ENCODE data around the gene NALCN.
A peak's percentile ranks its signal among the peaks of the same experiment; 100 is the strongest.

The NALCN gene

GRCh38 chr13:101298517-101298916 is 117.8 kb downstream of the NALCN start:
- Mint-ChIP-seq H3K4me3 (no peak overlapping the region), H3K9me3 (peaks cover 5% of the 10 kb centered on the region), H3K4me1 (ENCODE audit: low read depth) (no peaks in the 10 kb centered on the region), H3K27me3 (no peaks in the 10 kb centered on the region), H3K36me3 (ENCODE audit: low read depth) (no peaks in the 10 kb centered on the region), H3K27ac (no peak overlapping the region)

DNA sequence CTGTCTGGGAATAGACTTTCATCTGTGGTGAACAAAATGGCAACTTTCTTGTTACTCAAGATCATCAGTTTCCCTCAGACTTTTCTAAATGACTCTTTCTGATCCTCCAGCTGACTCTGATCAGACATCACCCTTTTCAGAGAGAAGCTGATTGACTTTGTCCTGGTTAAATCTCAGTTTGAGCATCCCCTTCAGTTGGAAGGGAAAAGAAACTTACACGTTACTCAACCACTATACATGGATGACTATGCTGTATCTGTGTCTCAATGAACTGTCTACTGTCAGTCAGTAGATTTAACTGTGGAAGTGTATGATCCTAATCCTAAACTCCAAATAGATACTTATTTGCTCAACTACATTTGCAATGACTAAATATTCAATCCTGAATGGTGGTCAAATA is 118.5 kb downstream of the NALCN start:
- H3K27me3 Mint-ChIP-seq: no peaks in the 10 kb centered on the region
- H3K36me3 Mint-ChIP-seq (ENCODE audit: low read depth): no peaks in the 10 kb centered on the region
- no peak overlapping the region for H3K4me3 Mint-ChIP-seq
- no peak overlapping the region for H3K27ac Mint-ChIP-seq
- no peaks in the 10 kb centered on the region for H3K4me1 Mint-ChIP-seq (ENCODE audit: low read depth)
- peaks cover 5% of the 10 kb centered on the region for H3K9me3 Mint-ChIP-seq

DNA sequence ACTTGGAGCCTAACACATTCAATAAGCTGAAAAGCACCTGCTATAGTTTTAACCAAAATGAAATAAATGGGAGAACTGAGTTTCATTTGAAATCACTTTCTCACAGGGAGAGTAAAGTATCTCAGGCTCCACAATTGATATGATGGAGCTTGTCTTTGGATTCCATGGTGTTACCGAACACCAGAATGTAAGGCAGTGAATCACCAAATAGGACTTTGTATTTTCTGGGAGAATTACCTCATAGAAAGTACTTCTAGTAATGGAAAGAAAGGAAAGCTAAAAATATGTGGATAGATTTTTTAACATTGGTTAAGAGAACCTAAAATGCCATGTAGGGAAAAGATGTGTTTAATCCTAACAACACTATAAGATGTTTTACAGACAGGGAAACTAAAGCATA is 123.6 kb downstream of the NALCN start:
- Mint-ChIP-seq H3K36me3 (ENCODE audit: low read depth) (no peaks in the 10 kb centered on the region), H3K27ac (no peak overlapping the region), H3K4me1 (ENCODE audit: low read depth) (no peaks in the 10 kb centered on the region), H3K27me3 (no peaks in the 10 kb centered on the region), H3K4me3 (no peak overlapping the region), H3K9me3 (peaks cover 5% of the 10 kb centered on the region)

DNA sequence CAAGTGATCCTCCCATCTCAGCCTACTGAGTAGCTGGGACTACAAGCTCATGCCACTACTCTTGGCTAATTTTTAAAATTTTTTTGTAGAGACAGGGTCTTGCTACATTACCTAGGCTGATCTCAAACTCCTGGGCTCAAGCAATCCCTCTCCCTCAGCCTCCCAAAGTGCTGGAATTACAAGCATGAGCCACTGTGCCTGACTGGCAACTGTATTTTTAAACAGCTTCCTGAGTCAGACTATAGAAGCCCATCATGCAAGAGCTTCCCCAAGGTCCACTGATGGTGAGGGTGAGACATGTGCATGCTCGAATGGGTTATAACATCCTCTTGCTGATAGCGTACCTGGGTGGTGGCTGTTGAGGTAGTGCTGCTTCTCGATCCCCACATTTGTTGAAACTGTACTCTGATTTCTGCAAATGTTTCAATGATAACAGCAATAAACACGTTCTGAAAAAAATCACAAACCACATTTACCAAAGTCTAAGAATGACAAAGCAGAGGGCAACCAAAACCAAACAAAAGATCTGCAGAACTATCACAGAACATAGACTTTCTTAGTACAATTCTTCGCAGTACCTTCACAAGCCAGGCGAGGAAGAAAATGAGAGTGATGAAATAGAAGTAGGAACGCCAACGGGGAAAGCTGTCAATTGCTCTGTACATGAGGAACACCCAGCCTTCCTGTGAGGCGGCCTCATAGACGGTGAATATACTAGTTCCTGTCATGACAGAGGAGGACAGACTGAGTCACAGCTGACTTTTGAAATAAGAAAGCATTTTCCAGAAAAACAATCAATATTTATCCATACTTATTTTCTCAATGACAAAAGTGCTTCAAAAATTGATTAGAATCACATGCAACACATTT is 124.4 kb downstream of the NALCN start:
- Mint-ChIP-seq H3K4me1 (ENCODE audit: low read depth) (no peaks in the 10 kb centered on the region), H3K36me3 (ENCODE audit: low read depth) (no peaks in the 10 kb centered on the region), H3K27ac (no peak overlapping the region), H3K4me3 (no peak overlapping the region), H3K27me3 (no peaks in the 10 kb centered on the region), H3K9me3 (peaks cover 5% of the 10 kb centered on the region)

GRCh38 chr13:101291206-101291605 is 125.1 kb downstream of the NALCN start:
- H3K9me3 Mint-ChIP-seq: peaks cover 5% of the 10 kb centered on the region
- no peak overlapping the region for H3K4me3 Mint-ChIP-seq
- H3K27ac Mint-ChIP-seq: no peak overlapping the region
- H3K27me3 Mint-ChIP-seq: no peaks in the 10 kb centered on the region
- no peaks in the 10 kb centered on the region for H3K36me3 Mint-ChIP-seq (ENCODE audit: low read depth)
- no peaks in the 10 kb centered on the region for H3K4me1 Mint-ChIP-seq (ENCODE audit: low read depth)

DNA sequence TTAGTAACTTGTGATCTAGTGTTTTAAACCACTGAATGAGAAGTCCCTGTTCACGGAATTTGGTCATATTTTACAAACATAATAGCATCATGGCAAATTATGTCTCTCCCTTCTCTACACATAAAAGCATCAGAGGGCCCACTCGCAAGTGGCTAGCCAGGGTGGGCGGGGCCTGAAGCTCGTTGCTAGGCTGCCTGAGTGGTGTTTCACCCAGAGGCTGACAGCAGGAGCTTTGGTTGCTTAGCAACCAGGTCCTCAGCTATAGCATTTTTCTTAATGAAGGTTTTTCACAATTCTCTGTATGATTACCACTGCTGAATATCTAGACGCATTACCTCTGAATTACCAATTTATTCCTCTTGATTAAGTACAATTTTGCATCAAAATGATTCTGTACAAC is 126.5 kb downstream of the NALCN start:
- no peaks in the 10 kb centered on the region for H3K9me3 Mint-ChIP-seq
- H3K36me3 Mint-ChIP-seq (ENCODE audit: low read depth): no peaks in the 10 kb centered on the region
- H3K4me1 Mint-ChIP-seq (ENCODE audit: low read depth): no peaks in the 10 kb centered on the region
- no peak overlapping the region for H3K4me3 Mint-ChIP-seq
- peaks cover 3% of the 10 kb centered on the region for H3K27me3 Mint-ChIP-seq
- H3K27ac Mint-ChIP-seq: no peak overlapping the region

- Mint-ChIP-seq H3K4me3 (no peak overlapping the region), H3K27ac (no peak overlapping the region), H3K27me3 (peaks cover 3% of the 10 kb centered on the region), H3K4me1 (ENCODE audit: low read depth) (no peaks in the 10 kb centered on the region), H3K36me3 (ENCODE audit: low read depth) (no peaks in the 10 kb centered on the region), H3K9me3 (peaks cover 5% of the 10 kb centered on the region)
Observed at GRCh38 chr13:101283782-101284181, 132.5 kb downstream of the NALCN start.

DNA sequence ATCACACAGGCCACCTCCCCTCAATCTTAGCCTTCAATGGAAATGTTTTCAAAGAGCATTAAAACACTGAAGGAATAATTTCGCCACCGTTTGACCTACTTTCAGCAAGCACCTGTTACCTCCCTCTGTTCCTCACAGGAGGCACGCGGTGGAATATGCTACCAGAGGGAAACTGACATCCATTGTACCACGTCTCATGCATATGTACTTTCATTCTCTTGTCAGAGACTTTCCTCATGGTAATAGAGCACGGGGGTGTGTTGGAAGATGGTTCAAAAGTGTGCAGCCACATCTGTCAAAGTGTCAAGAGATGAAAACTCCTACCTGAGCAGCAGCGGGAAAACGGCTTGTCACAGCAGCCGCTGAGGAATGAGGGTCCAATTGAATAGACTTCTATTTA is 143.4 kb downstream of the NALCN start:
- Mint-ChIP-seq H3K27me3 (no peaks in the 10 kb centered on the region), H3K4me1 (ENCODE audit: low read depth) (no peaks in the 10 kb centered on the region), H3K9me3 (no peaks in the 10 kb centered on the region), H3K36me3 (ENCODE audit: low read depth) (no peaks in the 10 kb centered on the region), H3K27ac (no peak overlapping the region), H3K4me3 (no peak overlapping the region)

- no peaks in the 10 kb centered on the region for H3K27me3 Mint-ChIP-seq
- H3K27ac Mint-ChIP-seq: no peak overlapping the region
- H3K9me3 Mint-ChIP-seq: no peaks in the 10 kb centered on the region
- H3K4me1 Mint-ChIP-seq (ENCODE audit: low read depth): no peaks in the 10 kb centered on the region
- H3K4me3 Mint-ChIP-seq: no peak overlapping the region
- H3K36me3 Mint-ChIP-seq (ENCODE audit: low read depth): no peaks in the 10 kb centered on the region
Observed at GRCh38 chr13:101271681-101272245, 144.5 kb downstream of the NALCN start.

DNA sequence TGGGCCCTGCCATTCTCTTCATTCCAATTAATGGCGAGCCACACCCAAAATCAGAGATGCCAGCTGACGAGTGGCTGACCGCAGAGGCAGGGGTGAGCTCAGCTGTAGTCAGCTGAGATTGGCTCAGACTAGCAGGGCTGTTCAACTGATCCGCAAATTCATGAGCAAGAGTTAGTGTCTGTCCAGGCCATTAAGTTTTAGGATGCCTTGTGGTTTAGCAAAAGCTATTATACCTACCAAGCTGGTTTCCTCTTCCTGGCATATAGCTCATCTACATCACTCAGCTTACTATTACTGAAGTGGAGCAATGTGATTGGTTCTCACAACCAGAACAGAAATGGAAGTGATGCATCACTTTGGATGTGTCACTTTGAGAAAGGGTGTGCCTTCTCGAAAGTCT is 148.7 kb downstream of the NALCN start:
- Mint-ChIP-seq H3K9me3 (no peaks in the 10 kb centered on the region), H3K4me1 (ENCODE audit: low read depth) (no peaks in the 10 kb centered on the region), H3K27ac (no peak overlapping the region), H3K36me3 (ENCODE audit: low read depth) (no peaks in the 10 kb centered on the region), H3K27me3 (no peaks in the 10 kb centered on the region), H3K4me3 (no peak overlapping the region)

DNA sequence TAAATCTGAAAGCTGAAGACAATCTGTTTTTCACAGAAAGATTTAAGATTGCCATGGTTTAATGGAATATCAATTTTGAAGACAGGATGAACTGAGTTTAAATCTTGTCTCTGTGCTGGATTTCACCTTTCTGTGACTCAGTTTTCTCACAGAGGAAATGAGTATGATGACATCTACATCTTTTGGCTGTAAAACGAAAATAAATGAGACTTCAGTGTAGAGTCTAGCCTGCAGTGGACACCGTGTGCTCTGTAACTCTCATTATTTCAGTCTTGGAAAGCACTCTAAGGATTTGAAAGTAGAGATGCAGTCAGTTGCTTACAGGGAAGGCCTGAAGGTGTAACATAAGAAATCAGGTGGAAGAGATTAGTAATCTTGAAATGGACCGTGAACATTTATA is 150.4 kb downstream of the NALCN start:
- no peaks in the 10 kb centered on the region for H3K27me3 Mint-ChIP-seq

DNA sequence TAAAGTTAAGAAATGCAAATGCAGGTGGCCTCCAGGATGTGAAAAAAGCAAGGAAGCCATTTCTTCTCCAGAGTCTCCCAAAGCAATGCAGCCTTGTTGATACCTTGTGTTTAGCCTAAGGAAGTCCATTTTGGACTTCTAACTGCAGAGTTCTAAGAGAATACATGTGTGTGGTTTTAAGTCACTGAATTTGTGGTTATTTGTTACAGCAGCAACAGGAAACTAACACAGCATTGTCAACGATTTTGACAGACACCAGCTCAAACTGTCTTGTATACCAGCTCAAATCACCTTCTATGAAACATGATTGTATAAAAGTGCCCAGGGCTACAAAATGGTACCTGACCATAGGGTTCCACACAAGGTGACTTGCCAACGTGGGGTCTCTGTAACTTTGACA is 151.4 kb downstream of the NALCN start:
- H3K9me3 Mint-ChIP-seq: no peaks in the 10 kb centered on the region
- H3K27me3 Mint-ChIP-seq: no peaks in the 10 kb centered on the region
- H3K27ac Mint-ChIP-seq: no peak overlapping the region
- H3K36me3 Mint-ChIP-seq (ENCODE audit: low read depth): no peaks in the 10 kb centered on the region
- no peaks in the 10 kb centered on the region for H3K4me1 Mint-ChIP-seq (ENCODE audit: low read depth)
- H3K4me3 Mint-ChIP-seq: no peak overlapping the region

More for the DNA sequence above, 150.4 kb downstream of the NALCN start:
- H3K4me1 Mint-ChIP-seq (ENCODE audit: low read depth): no peaks in the 10 kb centered on the region
- H3K9me3 Mint-ChIP-seq: no peaks in the 10 kb centered on the region
- no peak overlapping the region for H3K4me3 Mint-ChIP-seq
- no peak overlapping the region for H3K27ac Mint-ChIP-seq
- no peaks in the 10 kb centered on the region for H3K36me3 Mint-ChIP-seq (ENCODE audit: low read depth)

DNA sequence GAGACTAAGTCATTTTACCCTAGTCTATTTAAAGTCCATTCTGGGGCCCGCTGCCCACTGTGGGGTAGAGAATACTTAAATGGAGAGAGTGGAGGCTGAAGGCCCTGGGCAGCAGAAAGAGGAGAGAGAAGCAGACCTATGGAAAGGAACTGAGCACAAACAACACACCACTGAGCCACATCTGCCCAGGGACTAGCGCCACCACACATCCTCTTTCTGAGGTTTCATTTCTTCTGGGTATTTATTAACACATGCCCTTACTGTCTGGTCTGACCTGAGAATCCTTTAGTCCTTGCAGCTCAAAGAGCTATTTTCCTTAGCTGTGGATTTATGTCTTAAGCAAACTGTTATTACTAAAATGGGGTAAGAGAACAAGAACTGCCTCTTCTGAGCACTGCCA is 154.0 kb downstream of the NALCN start:
- Mint-ChIP-seq H3K27me3 (no peaks in the 10 kb centered on the region), H3K4me3 (no peak overlapping the region), H3K27ac (no peak overlapping the region), H3K4me1 (ENCODE audit: low read depth) (peaks cover 7% of the 10 kb centered on the region), H3K9me3 (no peaks in the 10 kb centered on the region), H3K36me3 (ENCODE audit: low read depth) (no peaks in the 10 kb centered on the region)

GRCh38 chr13:101258509-101258908 is 157.8 kb downstream of the NALCN start:
- Mint-ChIP-seq H3K27ac (peak overlapping the region; percentile 2), H3K27me3 (no peaks in the 10 kb centered on the region), H3K36me3 (ENCODE audit: low read depth) (no peaks in the 10 kb centered on the region), H3K4me1 (ENCODE audit: low read depth) (peaks cover 7% of the 10 kb centered on the region), H3K4me3 (no peak overlapping the region), H3K9me3 (no peaks in the 10 kb centered on the region)

DNA sequence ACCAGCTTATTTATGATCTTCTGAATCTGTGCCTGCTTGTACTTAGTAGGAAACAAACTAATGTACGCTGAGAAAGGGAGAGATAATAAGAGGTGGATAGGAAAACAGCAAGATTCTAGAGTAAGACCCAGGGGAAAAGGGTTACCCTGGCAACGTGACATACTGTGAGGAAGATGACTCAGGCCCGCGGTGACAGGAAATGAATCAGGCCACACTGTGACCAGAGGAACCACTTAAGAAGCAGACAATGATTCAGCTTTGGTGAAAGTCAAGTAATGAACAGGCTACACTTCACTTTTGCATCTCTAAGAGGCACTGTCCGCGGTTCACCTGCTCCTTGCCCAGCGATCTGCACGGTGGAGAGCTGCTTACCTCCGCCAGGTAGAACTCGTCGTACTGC is 158.2 kb downstream of the NALCN start:
- Mint-ChIP-seq H3K9me3 (no peaks in the 10 kb centered on the region), H3K4me1 (ENCODE audit: low read depth) (peaks cover 7% of the 10 kb centered on the region), H3K36me3 (ENCODE audit: low read depth) (no peaks in the 10 kb centered on the region), H3K27ac (peak overlapping the region; percentile 2), H3K4me3 (no peak overlapping the region), H3K27me3 (no peaks in the 10 kb centered on the region)
